ENCODE data around the gene ATXN7L2. TPM values are rescaled to one million over a fixed set of nuclear protein-coding genes. Genes with fewer than 3 reads are reported as not detected.

Gene ATXN7L2
- total RNA-seq, 2 experiments from 2014 or later: 10.4 to 11.1 TPM

DNA sequence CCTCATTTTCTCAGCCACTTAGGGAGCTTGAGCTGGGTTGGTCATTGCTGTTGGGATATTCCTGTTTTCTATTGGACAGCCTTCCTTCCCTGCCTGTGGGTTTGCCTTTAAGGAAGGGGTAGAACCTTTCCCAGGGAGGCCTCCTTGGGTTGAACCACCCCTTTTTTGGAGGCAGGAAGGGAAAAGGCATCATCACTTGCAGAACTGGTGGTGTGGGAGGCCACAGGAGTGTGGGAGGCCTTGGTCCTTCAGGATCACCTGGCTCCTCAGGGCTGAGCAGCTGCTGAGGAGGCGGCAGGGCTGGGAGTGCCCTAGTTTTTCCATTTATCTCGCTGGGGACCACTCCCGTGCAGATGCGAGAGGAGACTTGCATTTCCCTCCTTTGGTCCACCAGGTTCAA, 9.5 kb downstream of the ATXN7L2 start:
- H3K36me3 Mint-ChIP-seq: peaks cover 9% of the 10 kb centered on the region
- CTCF ChIA-PET: interaction anchor here (0.6 to 43.7 kb wide), 18 partner anchors 10 to 492 kb away, joined by 3 to 1550 read pairs (median 4); partner anchors contain the start of genes AHCYL1, AMIGO1, ATXN7L2 and GNAI3
- no peaks in the 10 kb centered on the region for H3K9me3 Mint-ChIP-seq (ENCODE audit: low read depth)
- peaks cover 46% of the 10 kb centered on the region for H3K4me1 Mint-ChIP-seq
- no peaks in the 10 kb centered on the region for H3K27me3 Mint-ChIP-seq
- peak overlapping the region; percentile 99 for H3K4me3 Mint-ChIP-seq
- no peak overlapping the region for H3K27ac Mint-ChIP-seq
- ATAC-seq (no peak), DNase-seq (no peak)

DNA sequence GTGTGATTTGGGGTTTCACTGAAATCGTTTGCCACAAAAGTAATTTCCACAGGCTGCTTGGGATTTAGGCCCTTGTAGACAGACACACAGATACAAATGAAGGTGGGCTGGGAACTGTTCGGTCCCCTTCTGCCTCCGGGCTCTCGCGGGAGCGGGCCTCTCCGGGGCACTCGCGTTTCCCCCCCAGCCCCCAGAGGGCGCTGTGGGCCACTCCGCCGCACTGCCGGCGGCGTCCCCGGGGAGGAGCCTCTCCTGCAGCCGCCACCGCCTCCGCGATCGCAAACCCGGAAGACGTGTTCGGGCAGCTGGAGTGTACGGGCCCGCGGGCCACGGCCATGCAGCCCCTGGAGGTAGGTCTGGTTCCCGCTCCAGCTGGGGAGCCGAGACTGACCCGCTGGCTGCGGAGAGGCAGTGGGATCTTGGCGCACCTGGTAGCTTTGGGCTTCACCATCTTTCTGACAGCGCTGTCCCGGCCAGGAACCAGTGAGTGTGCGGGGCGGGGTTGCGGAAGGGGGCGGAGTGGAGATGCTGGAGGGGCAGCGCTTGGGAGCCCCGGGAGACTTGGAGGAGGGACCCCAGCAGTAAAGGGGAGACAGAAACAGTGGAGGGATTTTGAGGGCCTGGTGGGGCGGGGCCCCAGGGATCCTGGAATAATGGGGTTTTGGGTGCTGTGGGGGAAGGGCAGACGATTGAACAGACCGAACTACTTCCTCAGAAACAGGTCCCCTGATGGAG, 10.3 kb downstream of the ATXN7L2 start, which contains the start of gene CYB561D1:
Gene CYB561D1, plus strand, starts transcription at position 290 of the 735 bp plus-strand sequence. Its CDS starts 46 bp downstream, at position 336.
- CTCF ChIA-PET: interaction anchor here (0.6 to 43.7 kb wide), 18 partner anchors 10 to 216 kb away, joined by 3 to 1550 read pairs (median 4); partner anchors contain the start of genes AMIGO1, AMPD2, ATXN7L2 and GNAI3
- DNase-seq (peak; percentile 92), ATAC-seq (peak; percentile 92)
- peak within 1 kb of the TSS; percentile 99 for H3K4me3 Mint-ChIP-seq
- H3K36me3 Mint-ChIP-seq: peaks cover 9% of the 10 kb centered on the region
- no peaks in the 10 kb centered on the region for H3K9me3 Mint-ChIP-seq (ENCODE audit: low read depth)
- H3K4me1 Mint-ChIP-seq: peaks cover 46% of the 10 kb centered on the region
- H3K27me3 Mint-ChIP-seq: no peaks in the 10 kb centered on the region
- H3K27ac Mint-ChIP-seq: peak within 1 kb of the TSS; percentile 87

DNA sequence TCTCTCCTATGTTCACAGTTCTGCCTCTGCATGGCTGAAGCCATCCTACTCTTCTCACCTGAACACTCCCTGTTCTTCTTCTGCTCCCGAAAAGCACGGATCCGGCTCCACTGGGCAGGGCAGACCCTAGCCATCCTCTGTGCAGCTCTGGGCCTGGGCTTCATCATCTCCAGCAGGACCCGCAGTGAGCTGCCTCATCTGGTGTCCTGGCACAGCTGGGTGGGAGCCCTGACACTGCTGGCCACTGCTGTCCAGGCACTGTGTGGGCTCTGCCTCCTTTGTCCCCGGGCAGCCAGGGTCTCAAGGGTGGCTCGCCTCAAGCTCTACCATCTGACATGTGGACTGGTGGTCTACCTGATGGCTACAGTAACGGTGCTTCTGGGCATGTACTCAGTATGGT, 12.0 kb downstream of the ATXN7L2 start:
- ATAC-seq (no peak), DNase-seq (no peak)
- Mint-ChIP-seq H3K36me3 (peaks cover 19% of the 10 kb centered on the region), H3K27me3 (no peaks in the 10 kb centered on the region), H3K4me1 (peaks cover 59% of the 10 kb centered on the region), H3K9me3 (ENCODE audit: low read depth) (no peaks in the 10 kb centered on the region), H3K27ac (no peak overlapping the region), H3K4me3 (peak overlapping the region; percentile 99)
- CTCF ChIA-PET: interaction anchor here (4.3 to 43.7 kb wide), 2 partner anchors 24 to 217 kb away, joined by 21 to 1550 read pairs; partner anchors contain the start of genes AMIGO1 and GPR61

DNA sequence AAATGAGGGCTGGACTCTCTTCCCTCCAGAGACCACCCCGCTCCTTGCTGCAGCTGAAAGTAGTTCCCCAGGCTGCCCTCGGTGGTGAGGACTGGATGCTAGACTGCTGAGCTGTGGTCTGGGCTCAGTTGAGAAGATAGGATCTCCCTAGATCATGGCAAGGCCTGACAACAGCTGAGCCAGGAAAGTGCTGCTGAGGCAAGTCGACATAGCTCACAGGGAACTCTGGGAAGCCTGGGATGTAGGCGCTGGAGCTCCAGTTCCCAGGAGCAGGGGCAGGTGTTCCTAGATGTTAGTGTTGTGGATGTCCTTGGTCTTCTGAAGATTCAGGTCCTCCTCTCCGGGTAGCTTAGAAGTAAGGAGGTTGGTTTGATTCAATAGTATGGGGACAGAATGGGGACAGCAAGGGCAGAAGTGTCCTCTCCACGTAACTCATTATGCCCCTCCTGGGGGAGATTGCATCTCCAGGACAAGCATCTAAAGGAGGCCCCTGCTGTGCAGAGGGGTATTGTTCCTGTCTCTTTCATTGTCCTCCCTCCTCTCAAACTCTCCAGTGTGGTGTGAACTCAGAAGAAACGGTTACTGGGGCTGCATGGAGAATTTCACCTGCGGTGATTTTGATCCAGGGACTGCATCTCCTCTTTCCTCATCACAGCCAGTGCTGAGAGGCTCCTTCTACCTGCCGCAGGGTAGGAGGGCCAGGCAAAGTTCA, 13.9 kb downstream of the ATXN7L2 start:
- CTCF ChIA-PET: interaction anchor here (1.2 to 46.0 kb wide), 3 partner anchors 1 to 72 kb away, joined by 3 to 1550 read pairs (median 1550); partner anchors contain the start of genes AMIGO1, ATXN7L2, CYB561D1 and GPR61
- no peak overlapping the region for H3K27ac Mint-ChIP-seq
- H3K4me1 Mint-ChIP-seq: peaks cover 77% of the 10 kb centered on the region
- no peaks in the 10 kb centered on the region for H3K27me3 Mint-ChIP-seq
- H3K9me3 Mint-ChIP-seq (ENCODE audit: low read depth): no peaks in the 10 kb centered on the region
- ATAC-seq (no peak), DNase-seq (no peak)
- H3K4me3 Mint-ChIP-seq: no peak overlapping the region
- peaks cover 21% of the 10 kb centered on the region for H3K36me3 Mint-ChIP-seq

DNA sequence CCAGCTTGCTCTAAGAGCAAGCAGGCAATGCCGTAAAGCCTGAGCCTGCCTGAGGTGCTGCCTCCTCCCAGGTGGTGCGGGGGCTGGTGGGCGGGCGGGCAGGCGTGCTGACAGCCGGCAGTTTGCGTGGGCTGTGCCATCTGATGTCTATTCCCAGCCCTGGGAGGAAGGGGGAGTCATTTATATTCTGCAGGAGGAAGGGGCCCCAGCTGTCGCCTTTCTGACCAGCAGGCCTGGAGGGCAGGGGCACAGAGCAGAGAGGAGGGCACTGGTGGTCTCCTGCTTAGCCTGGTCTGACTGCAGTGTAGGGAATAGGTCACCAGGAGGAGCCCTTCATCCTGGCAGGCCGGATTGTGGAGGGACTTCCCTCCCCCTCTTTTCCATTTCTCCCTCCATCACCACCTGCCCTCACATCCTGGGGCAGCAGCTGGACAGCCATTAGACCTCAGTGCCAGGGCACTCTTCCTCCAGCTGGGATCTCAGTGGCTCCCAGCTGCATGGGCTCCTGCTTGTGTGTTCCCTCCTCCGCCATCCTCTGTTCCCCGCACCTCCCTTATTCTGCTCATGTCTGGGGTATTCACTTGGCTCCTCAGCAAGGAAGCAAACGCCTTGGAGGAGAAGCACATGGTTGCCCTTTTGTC, 14.6 kb downstream of the ATXN7L2 start:
- H3K4me1 Mint-ChIP-seq: peaks cover 77% of the 10 kb centered on the region
- H3K9me3 Mint-ChIP-seq (ENCODE audit: low read depth): no peaks in the 10 kb centered on the region
- CTCF ChIA-PET: interaction anchor here (1.1 to 46.0 kb wide), 3 partner anchors 1 to 122 kb away, joined by 3 to 1550 read pairs (median 1550); partner anchors contain the start of genes AMIGO1, ATXN7L2, CYB561D1 and GPR61
- no peaks in the 10 kb centered on the region for H3K27me3 Mint-ChIP-seq
- H3K36me3 Mint-ChIP-seq: peaks cover 21% of the 10 kb centered on the region
- H3K4me3 Mint-ChIP-seq: no peak overlapping the region
- no peak for DNase-seq
- H3K27ac Mint-ChIP-seq: no peak overlapping the region
- no peak for ATAC-seq

DNA sequence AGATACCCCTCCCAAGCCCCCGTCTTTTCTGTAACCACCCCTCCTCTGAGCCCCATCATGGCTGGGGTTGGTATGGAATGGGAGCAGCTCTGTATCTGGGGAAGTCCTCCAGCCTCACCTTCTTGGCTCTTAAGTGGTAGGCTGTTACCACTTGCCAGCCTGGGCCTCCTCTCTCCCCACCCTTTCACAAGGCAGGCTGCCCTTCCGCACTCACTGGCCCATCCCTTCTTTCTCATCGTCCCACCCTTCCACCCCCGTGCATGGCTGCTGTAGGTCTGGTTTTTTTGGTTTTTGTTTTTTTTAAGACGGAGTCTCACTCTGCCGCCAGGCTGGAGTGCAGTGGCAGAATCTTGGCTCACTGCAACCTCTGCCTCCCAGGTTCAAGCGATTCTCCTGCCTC, 15.4 kb downstream of the ATXN7L2 start:
- Mint-ChIP-seq H3K4me3 (no peak overlapping the region), H3K4me1 (peaks cover 77% of the 10 kb centered on the region), H3K27me3 (no peaks in the 10 kb centered on the region), H3K9me3 (ENCODE audit: low read depth) (no peaks in the 10 kb centered on the region), H3K27ac (no peak overlapping the region), H3K36me3 (peaks cover 21% of the 10 kb centered on the region)
- no peak for ATAC-seq
- CTCF ChIA-PET: interaction anchor here (1.1 to 46.0 kb wide), 3 partner anchors 0 to 121 kb away, joined by 3 to 1550 read pairs (median 1550); partner anchors contain the start of genes AMIGO1, ATXN7L2, CYB561D1 and GPR61
- no peak for DNase-seq

DNA sequence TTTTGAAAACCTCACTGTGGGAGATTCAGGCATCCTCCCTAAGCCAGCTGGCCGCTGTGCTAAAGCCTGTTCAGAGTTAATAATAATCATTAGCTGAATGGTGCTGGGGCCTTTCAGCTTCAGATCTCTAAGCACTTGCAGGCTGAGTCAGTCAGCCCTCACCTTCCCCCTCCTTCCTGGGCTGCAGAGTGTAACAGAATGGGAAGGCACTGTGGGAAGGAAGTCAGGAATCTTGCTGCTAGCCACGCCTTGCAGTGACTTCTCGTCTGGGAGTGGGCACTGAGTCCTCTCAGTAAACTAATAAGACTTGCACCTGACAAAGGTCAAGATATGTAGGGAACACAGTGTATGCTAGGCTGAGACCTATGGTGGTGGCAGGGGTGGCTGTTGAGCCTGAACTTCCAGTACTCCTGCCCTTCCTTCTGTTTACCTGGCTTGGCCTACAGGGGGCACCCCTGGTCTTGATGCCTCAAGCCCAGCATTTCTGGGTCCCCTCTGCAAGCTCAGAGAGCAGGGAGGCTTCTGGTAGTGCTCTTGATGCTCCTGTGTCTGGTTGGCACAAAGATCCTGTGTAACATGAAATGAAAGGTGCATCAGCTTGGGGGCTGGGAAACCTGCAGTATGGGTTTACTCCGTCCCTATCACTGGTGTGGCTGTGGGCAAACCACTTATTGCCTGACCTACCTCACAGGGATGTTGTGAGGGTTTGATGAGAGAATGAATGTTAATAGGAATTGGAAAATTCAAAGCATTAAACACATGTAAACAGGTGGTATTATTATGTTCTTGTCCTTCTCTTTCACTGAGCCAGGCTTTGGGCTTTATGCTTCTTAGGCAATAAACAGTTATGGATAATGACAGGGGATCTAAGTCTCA, 16.2 kb downstream of the ATXN7L2 start:
- Mint-ChIP-seq H3K4me1 (peaks cover 76% of the 10 kb centered on the region), H3K36me3 (peaks cover 21% of the 10 kb centered on the region), H3K27ac (peak overlapping the region; percentile 57), H3K27me3 (no peaks in the 10 kb centered on the region), H3K4me3 (no peak overlapping the region), H3K9me3 (ENCODE audit: low read depth) (no peaks in the 10 kb centered on the region)
- DNase-seq: peak; percentile 64
- ATAC-seq: peak; percentile 25
- CTCF ChIA-PET: interaction anchor here (1.0 to 46.0 kb wide), 4 partner anchors 1 to 121 kb away, joined by 3 to 1550 read pairs (median 776); partner anchors contain the start of genes AMIGO1, ATXN7L2, CYB561D1 and GPR61

DNA sequence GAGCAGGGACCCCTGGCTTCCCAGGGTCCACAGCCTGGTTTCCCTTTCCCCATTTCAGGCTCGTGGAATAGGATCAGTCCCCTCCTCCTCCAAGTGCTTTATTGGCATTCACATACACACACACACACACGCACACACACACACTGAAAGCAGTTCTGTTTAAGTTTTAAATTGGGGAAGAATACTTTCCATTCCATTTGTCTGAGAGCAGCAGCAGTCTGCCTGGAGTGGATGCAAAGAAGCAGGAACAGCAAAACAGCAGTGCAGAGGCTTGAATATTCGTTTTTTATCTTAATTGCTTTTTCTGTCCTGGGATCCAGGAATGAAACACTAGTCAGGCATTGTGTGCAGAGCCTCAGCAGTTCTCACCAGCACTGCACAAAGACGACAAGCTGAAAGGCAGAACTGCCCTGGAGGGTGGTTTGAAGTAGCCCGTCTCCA, 17.3 kb downstream of the ATXN7L2 start:
- CTCF ChIA-PET: interaction anchor here (1.3 to 46.0 kb wide), 3 partner anchors 2 to 76 kb away, joined by 4 to 1550 read pairs (median 1550); partner anchors contain the start of genes AMIGO1, ATXN7L2, CYB561D1 and GPR61
- peaks cover 19% of the 10 kb centered on the region for H3K36me3 Mint-ChIP-seq
- H3K4me1 Mint-ChIP-seq: peaks cover 67% of the 10 kb centered on the region
- H3K27me3 Mint-ChIP-seq: no peaks in the 10 kb centered on the region
- no peaks in the 10 kb centered on the region for H3K9me3 Mint-ChIP-seq (ENCODE audit: low read depth)
- H3K27ac Mint-ChIP-seq: peak overlapping the region; percentile 22
- ATAC-seq (no peak), DNase-seq (no peak)
- no peak overlapping the region for H3K4me3 Mint-ChIP-seq

DNA sequence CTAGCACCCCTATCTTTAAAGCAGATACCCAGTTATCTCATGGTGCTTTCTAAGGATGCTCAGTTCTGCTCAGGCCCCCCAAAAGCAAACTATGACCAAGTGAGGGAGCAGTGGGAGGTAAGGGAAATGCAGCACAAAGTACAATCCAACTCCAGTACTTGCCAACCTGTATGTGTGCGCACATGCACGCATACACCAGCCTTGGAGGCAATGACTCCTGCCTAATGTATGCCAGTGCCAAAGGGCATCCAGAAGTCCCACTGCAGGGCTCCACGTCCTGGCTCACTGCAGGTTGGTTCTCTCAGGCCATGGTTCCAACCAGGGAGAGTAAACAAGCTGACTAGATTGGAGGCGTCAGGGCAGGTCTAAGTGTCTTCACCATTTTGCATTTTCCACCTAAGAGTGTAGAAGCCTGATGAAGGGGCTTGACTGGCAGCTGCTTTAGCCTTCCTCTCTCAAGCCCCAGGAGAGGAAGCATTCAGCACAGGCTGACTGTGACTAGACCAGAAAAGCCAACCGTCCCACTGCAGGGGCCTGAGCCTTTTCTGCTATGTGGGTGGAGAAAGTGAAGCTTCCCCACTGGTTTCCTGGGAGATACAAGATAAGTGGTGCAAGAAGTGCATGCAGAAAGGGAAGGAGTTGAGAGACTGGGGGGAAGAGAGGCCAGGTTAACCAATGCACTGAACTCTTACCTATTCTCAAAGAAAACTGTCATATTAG, 18.1 kb downstream of the ATXN7L2 start:
- peaks cover 12% of the 10 kb centered on the region for H3K36me3 Mint-ChIP-seq
- H3K4me1 Mint-ChIP-seq: peaks cover 61% of the 10 kb centered on the region
- no peaks in the 10 kb centered on the region for H3K9me3 Mint-ChIP-seq (ENCODE audit: low read depth)
- CTCF ChIA-PET: interaction anchor here (1.3 to 46.0 kb wide), 4 partner anchors 3 to 128 kb away, joined by 4 to 1550 read pairs (median 777); partner anchors contain the start of genes AMIGO1, ATXN7L2, CYB561D1 and GPR61
- no peak for DNase-seq
- H3K27ac Mint-ChIP-seq: peak overlapping the region; percentile 92
- peak; percentile 58 for ATAC-seq
- no peak overlapping the region for H3K4me3 Mint-ChIP-seq
- no peaks in the 10 kb centered on the region for H3K27me3 Mint-ChIP-seq

DNA sequence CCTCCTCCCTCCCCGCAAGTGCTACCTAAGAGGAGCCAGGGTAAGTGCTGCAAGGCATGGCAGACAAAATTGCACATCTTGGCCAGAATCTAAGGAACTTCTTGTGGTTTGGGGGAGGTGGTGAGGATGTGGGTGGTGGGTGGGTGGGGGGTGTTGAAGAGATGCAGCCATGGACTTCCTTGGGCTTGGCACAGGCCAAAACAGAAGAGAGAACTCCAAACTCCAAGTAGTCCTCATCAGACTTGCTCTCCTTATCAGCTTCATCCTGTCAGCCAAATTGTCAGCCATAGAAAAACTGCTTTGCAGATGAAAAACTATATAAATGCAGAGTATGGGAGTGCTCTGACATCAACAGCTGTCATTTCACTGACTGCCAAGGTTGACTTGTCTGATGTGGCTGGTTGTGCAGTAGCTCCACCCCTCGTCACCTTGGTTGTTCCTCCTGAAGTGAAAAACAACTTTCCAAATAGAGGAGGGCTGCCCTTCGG, 18.7 kb downstream of the ATXN7L2 start:
- CTCF ChIA-PET: interaction anchor here (1.3 to 46.0 kb wide), 4 partner anchors 3 to 127 kb away, joined by 4 to 1550 read pairs (median 777); partner anchors contain the start of genes AMIGO1, ATXN7L2, CYB561D1 and GPR61
- ATAC-seq (peak; percentile 79), DNase-seq (peak; percentile 54)
- Mint-ChIP-seq H3K9me3 (ENCODE audit: low read depth) (no peaks in the 10 kb centered on the region), H3K4me3 (no peak overlapping the region), H3K27me3 (peaks cover 2% of the 10 kb centered on the region), H3K27ac (peak overlapping the region; percentile 92), H3K36me3 (peaks cover 12% of the 10 kb centered on the region), H3K4me1 (peaks cover 59% of the 10 kb centered on the region)

DNA sequence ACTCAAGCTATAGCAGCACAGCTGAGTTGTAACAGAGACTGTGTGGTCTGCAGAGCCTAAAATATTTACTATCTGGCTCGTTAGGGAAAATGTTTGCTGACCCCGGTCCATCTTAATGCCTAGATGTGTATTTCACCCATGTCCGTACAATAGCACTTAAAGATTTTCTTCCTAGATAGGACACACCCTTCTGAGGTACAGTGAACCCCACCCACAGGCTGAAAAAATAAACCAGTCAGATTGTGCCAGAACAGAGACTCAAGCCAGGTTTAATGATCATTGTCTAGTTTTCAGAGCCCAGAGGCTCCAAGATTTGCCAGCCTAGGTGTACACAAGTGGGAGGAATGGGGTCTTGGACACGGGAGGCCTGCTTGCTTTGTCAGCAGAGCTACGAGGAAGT, 20.2 kb downstream of the ATXN7L2 start:
- Mint-ChIP-seq H3K36me3 (peaks cover 12% of the 10 kb centered on the region), H3K4me1 (peaks cover 58% of the 10 kb centered on the region), H3K4me3 (no peak overlapping the region), H3K9me3 (ENCODE audit: low read depth) (no peaks in the 10 kb centered on the region), H3K27ac (no peak overlapping the region), H3K27me3 (peaks cover 11% of the 10 kb centered on the region)
- ATAC-seq (no peak), DNase-seq (no peak)
- CTCF ChIA-PET: interaction anchor here (43.7 to 46.0 kb wide), 2 partner anchors 5 to 16 kb away, joined by 1550 read pairs; partner anchors contain the start of genes AMIGO1, ATXN7L2, CYB561D1 and GPR61

All from activated CD8-positive, alpha-beta memory T cell treated with anti-CD3 and anti-CD28 coated beads, Interleukin-2, amount 10 ng/mL, durations not matched to agents 7 days and 5 days (primary cell).